Hepatic stellate cell (primary cell): ENCODE data around the gene WHRN.

Experiments used
- DNase-seq: peaks from one replicate; pipeline ENCODE4 v3.0.0; 2011; ENCODE audit warnings: low spot score

Gene WHRN

GRCh38 chr9:114471157-114471556, 34.1 kb downstream of the WHRN start:
- DNase-seq, result no peak

GRCh38 chr9:114470581-114470980, 34.7 kb downstream of the WHRN start:
- no peak for DNase-seq

- DNase-seq, result no peak
Measured at GRCh38 chr9:114470121-114470520, 35.2 kb downstream of the WHRN start.

GRCh38 chr9:114469091-114469853, 36.0 kb downstream of the WHRN start:
- no peak for DNase-seq

GRCh38 chr9:114467910-114468309, 37.4 kb downstream of the WHRN start:
- no peak for DNase-seq

- no peak for DNase-seq
Measured at GRCh38 chr9:114467226-114467750, 38.0 kb downstream of the WHRN start.

- DNase-seq, result no peak
Measured at GRCh38 chr9:114465906-114466900, 39.1 kb downstream of the WHRN start.

GRCh38 chr9:114465417-114465816, 39.9 kb downstream of the WHRN start:
- no peak for DNase-seq

- DNase-seq, result no peak
Measured at GRCh38 chr9:114464281-114465051, 40.8 kb downstream of the WHRN start.

GRCh38 chr9:114462791-114463190, 42.5 kb downstream of the WHRN start:
- DNase-seq, result no peak

- DNase-seq, result no peak
Measured at GRCh38 chr9:114461468-114461867, 43.8 kb downstream of the WHRN start.

GRCh38 chr9:114460513-114461199, 44.6 kb downstream of the WHRN start:
- no peak for DNase-seq

- DNase-seq, result no peak
Measured at GRCh38 chr9:114459464-114459863, 45.8 kb downstream of the WHRN start.

- DNase-seq, result no peak
Measured at GRCh38 chr9:114456929-114457328, 48.3 kb downstream of the WHRN start.

- no peak for DNase-seq
Measured at GRCh38 chr9:114454652-114455051, 50.6 kb downstream of the WHRN start.

GRCh38 chr9:114452219-114453165, 52.8 kb downstream of the WHRN start:
- no peak for DNase-seq

GRCh38 chr9:114451707-114452031, 53.6 kb downstream of the WHRN start:
- no peak for DNase-seq

- DNase-seq, result no peak
Measured at GRCh38 chr9:114450833-114451706, 54.2 kb downstream of the WHRN start.

- DNase-seq, result no peak
Measured at GRCh38 chr9:114450181-114450580, 55.1 kb downstream of the WHRN start.
